GM12864 (cell line): ENCODE results near the gene NR6A1.

Experiments used
- DNase-seq: peaks from one replicate; pipeline ENCODE4 v3.0.0-alpha.2; 2011; ENCODE audit warnings: low read depth
- H3K4me3 ChIP-seq: 2 replicates; pipeline ENCODE4 v1.5.1; 2011; ENCODE audit warnings: mild to moderate bottlenecking, low read depth, low read length, control low read depth
- CTCF ChIP-seq: IDR thresholded peaks from 2 replicates; pipeline ENCODE4 v1.5.1; 2011; ENCODE audit warnings: low read depth, mild to moderate bottlenecking, moderate library complexity, low read length, control low read depth, inconsistent platforms; ENCODE audit errors: missing control alignments

Gene NR6A1

GRCh38 chr9:124652615-124653393 is 118.3 kb downstream of the NR6A1 start:
- no peak for TF ChIP-seq CTCF
- DNase-seq = no peak
- H3K4me3 ChIP-seq = no peak overlapping the region

GRCh38 chr9:124652203-124652602 is 118.9 kb downstream of the NR6A1 start:
- DNase-seq = no peak
- TF ChIP-seq CTCF = no peak
- no peak overlapping the region for H3K4me3 ChIP-seq

DNA sequence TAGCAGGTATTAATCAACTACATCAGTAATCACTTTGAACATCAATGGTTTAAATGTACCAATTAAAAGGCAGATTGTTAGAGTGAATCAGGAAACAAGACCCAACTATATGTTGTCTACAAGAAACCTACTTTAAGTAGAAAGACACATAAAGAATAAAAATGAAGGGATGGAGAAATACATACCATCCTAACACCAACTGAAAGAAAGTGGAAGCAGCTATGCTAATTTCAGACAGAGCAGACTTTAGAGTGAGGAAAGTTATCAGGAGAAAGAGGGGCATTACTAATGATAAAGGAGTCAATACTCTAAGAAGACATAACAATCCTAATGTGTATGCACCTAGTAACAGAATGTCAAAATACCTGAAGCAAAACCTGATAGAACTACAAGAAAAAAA is 125.8 kb downstream of the NR6A1 start:
- DNase-seq = no peak
- no peak overlapping the region for H3K4me3 ChIP-seq
- TF ChIP-seq CTCF = no peak

- TF ChIP-seq CTCF = no peak
- no peak for DNase-seq
- H3K4me3 ChIP-seq = no peak overlapping the region
Observed at GRCh38 chr9:124639637-124640036, 131.5 kb downstream of the NR6A1 start.

GRCh38 chr9:124635285-124635684 is 135.8 kb downstream of the NR6A1 start:
- no peak for TF ChIP-seq CTCF
- no peak for DNase-seq
- no peak overlapping the region for H3K4me3 ChIP-seq

DNA sequence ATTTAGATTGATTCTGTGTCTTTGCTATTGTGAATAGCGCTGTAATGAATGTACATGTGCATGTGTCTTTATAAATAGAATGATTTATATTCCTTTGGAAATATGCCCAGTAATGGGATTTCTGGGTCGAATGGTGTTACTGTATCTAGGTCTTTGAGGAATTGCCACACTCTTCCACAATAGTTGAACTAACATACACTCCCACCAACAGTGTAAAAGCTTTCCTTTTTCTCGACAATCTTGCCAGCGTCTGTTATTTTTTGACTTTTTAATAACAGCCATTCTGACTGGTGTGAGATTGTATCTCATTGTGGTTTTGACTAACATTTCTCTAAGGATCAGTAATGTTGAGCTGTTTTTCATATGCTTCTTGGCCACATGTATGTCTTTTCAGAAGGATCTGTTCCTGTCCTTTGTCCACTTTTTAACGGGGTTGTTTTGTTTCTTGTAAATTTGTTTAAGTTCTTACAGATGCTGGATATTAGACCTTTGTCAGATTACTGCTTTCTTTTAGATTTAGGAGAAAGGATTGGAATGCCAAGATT is 139.0 kb downstream of the NR6A1 start:
- H3K4me3 ChIP-seq = no peak overlapping the region
- TF ChIP-seq CTCF = no peak
- no peak for DNase-seq

- no peak for TF ChIP-seq CTCF
- DNase-seq = no peak
- H3K4me3 ChIP-seq = no peak overlapping the region
Observed at GRCh38 chr9:124631326-124631725, 139.8 kb downstream of the NR6A1 start.
